Stimulated activated CD8-positive, alpha-beta memory T cell treated with anti-CD3 and anti-CD28 coated beads, Interleukin-7, amount 100 ng/mL, for 4 hours (primary cell): Measurements from ENCODE around the gene ARHGAP20.

Source experiments
- DNase-seq, 2 donors: peaks; one replicate each; pipeline ENCODE4 v3.0.0-alpha.2; 2020; ENCODE audit warnings: low read depth in 2 of 2

The ARHGAP20 gene

DNA sequence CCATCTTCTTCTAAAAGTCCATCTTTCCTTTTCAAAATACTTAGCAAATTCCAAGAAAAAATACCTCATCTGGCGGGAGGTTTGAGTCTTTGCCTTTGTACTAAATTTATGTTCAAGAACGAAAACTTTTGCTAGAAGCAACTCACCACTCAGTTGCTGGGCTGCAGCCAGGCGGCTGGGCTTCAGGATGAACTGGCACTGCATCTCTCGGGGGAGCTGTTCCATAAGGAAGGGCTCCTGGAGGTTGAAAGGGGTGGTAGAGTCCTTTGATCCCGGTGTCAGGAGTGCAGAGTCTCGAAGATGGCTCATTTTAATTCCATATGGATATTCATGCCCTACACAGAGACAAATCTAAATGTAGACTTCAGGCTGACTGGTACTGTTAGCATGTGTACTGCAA, 105.8 kb downstream of the ARHGAP20 start:
- no peak for DNase-seq

DNA sequence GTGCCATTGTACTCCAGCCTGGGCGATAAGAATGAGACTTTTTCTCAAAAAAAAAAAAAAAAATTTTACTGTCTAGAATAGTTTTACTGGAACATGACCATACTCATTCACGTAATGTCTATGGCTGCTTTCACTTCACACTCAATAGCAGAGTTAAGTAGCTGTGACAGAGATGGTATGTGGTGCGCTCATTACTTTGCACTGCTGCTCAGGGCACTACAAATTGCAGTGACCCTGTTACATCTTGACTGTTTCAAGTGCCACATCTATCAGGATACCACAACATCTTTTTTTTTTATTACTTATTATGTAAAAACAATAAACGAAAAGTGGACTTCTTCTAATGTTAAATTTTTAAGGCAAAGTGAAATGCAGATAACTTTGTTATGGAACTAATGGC, 110.3 kb downstream of the ARHGAP20 start:
- DNase-seq: no peak

DNA sequence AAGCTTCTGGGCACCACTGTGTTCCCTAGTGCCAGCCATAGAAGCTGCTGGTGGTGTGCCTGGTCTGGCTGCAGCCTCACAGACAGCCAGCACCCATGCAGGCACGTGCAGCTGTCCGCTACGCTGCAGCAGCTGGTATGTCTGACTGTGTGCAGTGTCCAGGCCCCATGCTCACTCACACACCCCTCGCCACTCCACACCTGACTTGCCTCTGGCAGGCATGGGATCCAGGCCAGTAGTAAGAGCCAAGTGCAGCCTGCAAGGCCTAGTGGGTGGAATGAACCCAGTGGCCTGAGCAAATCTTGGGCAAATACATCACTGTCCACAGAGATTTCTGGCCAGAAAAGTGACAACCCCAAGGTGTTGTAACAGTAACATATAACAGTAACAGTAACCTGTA, 111.9 kb downstream of the ARHGAP20 start:
- DNase-seq: no peak

DNA sequence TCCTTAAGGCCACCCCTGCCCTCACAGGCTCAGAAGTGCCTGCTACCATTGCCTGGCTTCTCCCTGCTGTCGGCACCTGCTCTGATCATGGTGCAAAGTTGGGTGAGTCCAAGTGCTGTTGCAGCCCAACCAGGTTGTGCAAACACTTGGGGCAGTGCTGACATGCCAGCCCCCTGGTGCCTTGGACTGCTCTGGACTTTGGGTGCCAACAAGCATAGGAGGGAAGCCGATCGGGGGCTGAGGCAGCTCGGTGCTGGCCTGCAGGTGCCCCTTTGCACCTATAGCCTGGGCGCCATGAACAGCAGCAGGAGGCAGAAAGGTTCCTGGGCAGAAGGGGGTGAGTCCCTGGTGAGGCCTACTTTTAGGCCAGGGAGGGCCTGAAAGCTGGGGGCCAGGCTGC, 113.0 kb downstream of the ARHGAP20 start:
- no peak for DNase-seq

DNA sequence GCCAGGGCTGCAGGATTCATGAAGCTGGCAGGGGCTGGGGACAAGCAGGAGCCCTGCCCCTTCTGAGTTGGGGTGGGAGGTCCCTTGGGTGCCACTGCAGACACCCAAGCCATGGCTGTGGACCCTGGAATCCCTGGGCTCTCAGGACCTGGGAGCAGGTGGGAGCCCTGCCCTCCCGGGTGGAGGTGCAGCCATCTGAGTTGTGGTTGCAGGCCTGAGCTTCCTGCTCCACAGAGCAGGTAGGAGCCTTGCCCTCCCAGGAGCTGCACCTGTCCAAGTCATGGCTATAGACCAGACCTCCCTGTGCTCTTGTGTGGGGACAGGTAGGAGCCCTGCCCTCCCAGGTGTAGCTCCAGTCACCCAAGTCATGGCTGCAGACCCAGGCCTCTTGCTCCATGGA, 113.5 kb downstream of the ARHGAP20 start:
- no peak for DNase-seq

DNA sequence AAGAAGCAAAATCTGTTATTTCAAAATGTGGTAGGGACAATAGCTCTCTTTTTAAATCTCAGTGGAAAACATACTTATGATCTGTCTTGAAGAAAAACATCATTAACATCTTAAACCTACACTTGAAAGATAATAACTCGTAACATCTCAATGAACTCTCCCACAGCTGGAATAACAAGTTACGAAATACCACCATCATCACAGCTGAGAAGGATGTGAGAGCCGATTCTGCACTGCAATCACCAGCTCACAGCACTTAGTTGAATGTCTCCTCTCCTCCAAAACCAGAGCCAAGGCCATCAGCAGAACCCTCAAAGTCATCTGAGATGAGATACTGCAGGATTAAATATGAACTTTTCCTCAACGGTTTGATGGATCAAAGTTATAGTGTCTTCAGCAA, 124.3 kb downstream of the ARHGAP20 start:
- DNase-seq: no peak

DNA sequence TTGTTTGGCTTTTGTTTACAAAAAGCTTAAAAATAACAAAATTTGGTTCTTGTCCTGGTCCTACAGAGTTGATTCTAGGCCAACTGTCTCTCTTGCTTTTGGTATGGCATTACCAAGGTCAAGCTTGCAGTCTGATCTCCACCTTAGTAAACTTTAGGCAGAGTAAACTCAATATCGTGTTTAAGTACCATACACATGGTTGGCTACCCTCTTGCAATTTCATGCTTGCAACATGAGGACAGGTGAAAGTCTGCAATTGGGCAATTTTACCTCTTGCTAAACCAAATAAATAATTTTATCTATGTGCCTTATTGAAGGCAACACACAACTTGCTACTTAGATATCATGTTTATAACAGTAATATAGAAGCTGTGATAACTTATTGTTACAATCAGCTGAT, 125.1 kb downstream of the ARHGAP20 start:
- DNase-seq: no peak

DNA sequence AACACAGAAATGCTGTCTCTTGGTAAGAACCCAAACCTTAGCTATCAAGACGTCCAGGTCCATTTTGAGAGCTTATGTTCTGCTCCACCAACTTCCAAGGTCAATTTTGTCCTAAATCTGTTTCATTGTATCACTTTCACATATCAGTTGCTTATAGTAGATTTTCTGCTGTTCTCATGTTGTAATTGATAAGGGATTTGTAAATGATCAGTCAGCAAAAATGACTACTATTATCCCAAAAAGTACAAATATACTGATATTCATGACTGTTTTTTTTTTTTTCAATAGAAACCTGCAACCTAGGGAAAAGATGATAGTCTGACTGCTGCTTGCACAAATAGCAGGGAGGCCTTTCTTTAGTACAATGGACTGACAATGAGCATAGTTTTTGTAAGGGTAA, 128.1 kb downstream of the ARHGAP20 start:
- no peak for DNase-seq

DNA sequence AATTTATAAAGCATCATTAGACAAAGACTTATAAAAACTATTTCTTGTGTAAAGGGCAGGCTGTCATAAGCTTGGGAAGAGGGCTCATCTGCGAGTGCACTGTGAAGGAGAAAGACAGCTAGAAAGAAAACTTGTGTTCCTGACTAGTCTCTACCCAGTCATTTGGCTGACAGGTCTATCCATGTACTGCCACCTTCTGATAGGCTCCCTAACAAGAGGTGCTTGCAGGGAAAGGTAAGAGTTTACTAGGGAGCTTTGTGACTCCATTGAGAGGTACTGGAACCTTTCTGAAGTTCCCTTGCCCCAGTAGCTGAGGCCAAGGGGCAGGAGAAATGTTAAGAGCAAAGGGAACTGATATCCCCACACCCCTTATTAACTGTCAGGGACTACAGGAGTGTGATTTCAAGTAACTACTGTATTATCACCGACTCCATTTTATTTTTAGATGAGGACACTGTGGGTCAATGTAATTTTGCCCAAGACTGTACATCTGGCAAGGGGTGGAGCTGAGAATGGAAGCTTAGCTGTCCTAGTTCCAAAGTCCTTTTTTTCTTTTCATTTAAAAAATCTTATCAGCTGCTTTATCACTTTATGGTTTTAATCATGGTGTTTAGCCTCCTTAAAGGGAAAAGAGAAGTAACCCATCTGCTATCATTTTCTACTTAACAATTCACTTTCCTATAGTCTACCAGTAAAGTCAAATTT, 129.4 kb downstream of the ARHGAP20 start:
- no peak for DNase-seq

DNA sequence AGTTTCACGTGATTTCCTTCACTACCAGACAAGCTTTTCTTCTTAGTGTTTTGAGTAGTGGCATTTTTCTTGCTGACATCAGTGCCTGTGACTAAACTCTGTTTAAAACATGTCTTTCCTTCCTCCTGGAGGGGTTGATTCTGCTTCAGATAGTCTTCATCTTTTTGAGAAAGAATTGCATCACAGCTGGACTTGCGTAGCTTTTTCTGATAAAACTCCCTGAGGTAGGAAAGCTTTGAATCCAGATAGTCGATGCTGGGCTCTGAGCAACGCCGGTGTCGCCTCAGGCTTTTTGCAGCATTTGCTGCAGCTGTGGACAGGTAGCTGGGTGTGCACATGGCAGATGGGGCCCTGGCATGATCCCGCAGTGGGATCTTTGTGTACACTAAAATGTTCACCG, 131.7 kb downstream of the ARHGAP20 start:
- DNase-seq: no peak

DNA sequence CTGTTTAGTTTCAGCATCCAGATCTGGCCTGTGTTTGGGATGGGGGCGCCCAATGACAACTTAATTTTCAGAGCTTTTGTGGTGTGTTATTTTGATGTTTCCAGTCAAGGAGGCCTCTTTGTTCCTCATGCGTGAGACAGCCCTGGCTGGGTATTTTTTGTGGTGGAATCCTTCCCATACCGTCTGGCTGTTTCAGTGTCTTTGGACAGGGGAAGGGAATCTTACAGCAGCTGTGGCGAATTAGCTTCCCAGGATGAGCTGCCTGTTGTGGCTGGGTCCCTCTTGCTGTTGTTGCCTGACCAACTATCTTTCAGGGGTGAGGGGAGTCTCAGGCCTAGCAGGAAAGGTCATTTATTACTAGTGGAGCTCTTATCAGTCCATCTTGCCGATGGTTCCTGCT, 138.8 kb downstream of the ARHGAP20 start:
- DNase-seq: no peak

DNA sequence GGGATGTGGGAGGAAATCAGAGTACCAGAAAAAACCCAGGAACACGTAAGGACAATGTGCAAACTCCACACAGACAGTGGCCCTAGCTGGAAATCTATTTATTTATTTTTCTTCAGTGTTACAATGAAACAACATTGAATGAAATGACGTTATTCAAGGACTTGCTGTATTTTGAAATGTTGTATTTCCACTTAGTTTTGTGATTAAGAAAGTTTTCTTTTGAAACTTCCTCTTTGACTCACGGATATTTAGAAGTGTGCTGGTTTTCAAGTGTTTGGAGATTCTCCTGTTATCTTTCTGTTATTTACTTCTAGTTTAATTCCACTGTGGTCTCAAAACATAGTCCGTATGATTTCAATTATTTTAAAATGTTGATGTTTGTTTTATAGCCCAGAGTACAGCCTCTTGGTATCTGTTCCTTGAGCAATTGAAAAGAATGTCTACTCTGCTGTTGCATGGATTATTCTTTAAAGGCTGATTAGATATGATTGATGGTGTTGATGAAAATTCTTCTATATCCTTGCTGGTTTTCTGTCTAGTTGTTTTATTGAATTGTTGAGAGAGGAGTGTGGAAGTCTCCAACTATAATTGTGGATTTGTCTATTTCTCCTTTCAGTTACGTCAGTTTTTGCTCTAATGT, 141.0 kb downstream of the ARHGAP20 start:
- DNase-seq: no peak

DNA sequence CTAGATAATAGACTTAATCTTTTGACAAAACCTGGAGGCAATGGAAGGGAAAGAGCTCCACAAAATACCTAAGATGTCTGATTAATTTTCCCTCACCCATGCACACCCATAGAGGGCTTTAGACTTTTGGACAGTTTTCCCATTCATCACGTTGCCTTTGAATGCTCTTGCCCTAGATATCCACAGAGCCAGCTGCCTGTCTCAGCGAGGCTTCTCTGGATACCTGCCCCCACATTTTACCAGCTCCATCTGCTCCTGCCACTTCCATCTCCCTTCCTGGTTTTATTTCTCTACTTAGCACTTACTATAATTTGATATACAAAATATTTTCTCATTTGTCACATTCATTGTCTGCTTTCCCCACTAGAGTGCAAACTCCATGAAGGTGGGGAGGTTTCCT, 145.7 kb downstream of the ARHGAP20 start:
- no peak for DNase-seq

DNA sequence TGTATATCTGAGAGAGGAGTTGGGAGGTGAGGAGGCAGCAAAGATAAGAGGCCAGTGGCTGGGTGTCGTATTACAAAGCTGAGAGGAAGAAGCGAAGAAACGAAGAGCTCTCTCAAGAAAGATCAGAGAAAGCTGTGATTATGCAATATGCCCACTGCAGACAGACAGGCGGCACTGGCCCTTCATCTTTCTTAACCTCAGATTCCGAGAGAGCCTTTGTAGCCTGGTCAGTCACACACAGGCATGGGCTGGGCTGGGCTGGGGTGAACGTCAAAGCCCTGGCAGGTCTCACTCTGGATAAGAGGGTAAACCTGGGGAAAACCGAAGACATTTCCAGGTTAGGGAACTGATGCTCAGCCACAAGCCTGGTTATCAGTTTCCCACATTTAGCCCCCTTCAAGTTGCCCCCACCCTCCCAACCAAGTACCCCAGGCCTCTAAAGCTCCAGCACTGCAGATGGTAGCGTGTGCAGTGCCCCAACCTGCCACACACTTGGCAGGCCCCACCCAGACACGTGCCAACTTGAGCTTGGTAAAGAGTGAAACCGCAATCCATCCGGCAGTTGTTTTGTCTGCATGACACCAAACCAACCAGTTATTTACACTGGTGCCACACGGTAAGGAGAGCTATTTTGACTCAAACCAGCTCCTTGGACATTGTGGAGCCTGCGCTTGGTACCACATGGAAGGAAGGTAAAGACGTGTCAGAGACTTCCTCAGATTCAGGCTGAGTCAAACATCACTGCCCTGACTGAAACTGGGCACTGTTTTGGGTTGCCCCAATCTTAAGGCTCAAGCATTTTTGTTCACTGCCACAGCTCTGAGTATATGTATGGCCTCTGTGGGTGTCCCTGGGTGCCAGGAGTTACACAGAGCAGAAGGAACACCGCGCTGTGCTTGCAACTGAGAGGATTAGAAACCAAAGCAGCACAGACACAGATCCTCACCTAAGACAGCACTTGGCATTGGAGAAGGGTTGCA, 146.6 kb downstream of the ARHGAP20 start:
- DNase-seq: no peak

DNA sequence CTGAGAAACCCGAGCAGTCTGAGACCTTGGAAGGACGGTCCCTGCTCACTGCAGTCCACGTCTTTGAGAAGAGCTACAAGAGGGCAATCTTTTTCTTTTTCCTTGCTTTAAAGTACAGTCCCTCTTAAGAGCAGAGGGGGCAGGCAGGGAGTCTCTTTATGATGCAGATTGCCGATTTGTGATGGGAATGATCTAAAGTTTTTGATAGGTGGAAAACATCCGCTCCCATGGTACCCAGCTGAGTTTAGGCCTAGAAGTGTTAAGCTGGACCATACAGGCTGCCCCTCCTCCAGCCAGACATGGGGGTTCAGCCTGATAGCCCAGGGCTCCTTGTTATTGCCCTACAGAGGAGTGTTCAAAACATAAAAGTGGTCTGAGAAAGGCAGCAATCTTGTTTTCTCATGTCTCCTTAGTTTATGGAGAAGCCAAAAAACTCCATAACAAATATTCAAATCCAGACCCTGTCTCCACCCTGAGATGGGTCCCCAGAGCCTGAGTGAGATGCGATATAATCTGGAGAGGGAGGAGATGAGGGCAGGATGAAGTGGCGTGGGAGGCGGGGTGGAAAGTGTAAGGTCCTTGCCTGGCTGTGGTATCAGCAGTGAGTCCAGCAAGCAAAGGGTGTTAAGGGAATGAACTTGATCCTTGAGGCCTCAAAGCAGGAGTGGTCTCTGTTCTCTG, 147.4 kb downstream of the ARHGAP20 start:
- DNase-seq: no peak

DNA sequence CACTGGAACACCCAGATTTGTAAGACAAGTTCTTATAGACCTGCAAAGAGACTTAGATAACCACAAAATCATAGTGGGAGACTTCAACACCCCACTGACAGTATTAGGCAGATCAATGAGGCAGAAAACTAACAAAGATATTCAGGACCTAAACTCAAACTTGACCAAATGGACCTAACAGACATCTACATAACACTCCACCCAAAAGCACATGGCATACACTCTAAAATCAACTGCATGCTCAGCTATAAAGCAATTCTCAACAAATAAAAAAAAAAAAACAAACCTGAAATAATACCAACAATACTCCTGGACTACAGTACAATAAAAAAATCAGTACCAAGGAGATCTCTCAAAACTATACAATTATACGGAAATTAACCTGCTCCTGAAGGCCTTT, 167.5 kb downstream of the ARHGAP20 start:
- DNase-seq: no peak

DNA sequence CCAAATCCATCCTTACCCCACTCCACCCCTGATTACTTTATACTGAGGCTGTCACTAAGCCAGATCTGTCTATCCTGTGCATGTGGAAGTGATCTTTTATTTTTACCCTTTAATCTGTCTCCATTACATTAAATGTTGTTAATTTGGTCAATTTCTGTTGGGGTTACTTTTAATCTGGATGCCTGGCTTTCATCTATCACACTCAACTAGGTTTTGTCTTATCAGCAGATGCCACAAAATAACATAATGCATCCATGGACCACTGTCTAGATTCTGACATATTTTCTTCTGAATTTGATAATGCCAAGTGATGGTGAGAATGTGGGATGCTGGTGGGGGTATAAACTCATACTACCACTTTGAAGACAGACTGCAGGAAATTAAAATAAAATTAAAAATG, 174.1 kb downstream of the ARHGAP20 start:
- no peak for DNase-seq

DNA sequence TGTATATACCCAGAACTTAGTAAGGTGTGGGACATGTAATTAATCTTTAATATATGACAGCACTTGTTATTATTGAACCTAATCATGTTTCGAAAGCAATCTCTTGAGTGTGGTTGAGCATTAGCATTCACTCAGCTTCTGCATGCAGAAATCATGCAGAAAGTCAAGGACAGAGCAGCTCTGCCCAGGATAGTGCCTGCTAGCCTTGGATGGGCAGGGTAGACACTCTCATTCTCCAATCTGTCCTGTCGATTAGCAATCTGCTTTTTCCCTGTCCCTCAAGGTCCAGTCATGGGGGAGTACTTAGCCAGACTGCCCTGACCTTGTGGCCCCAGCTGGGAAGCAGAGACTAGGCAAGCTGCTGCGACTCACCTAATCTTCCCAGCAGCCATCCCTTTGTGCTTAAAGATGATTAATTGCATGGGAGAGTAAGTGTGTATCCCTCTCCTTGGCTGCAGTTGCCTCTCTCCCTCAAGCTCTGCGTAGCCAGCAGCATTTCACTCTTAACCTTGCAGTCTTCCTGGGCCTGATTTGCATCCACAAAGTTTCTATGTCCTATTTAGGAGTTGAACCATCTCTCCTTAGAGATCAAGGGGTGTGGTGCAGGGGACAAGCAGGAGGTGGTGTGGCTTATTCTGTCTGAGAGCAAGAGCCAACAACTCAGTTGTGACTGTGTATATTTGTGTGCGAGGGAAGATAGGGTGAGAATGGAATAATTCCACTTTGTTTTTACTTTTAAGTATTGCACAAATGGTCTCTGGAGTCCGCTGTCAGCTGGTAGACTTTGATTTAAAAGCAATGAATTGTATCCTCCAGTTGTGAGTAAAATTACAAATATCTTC, 181.1 kb downstream of the ARHGAP20 start:
- no peak for DNase-seq

DNA sequence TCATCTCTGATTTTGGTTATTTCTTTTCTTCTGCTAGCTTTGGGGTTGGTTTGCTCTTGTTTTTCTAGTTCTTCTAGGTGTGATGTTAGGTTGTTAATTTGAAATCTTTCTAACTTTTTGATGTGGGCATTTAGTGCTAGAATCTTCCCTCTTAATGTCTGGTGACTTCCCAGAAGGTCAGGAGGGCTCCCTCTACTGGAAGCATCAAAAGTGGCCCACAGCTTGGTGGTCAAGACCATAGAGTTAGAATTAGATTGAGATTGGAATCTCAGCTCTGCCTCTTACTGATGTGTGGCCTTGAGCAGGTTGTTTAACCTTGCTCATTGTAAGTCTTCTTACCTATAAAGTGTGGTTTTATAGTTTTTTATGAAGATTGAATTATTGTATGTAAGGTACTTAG, 183.2 kb downstream of the ARHGAP20 start:
- DNase-seq: no peak

DNA sequence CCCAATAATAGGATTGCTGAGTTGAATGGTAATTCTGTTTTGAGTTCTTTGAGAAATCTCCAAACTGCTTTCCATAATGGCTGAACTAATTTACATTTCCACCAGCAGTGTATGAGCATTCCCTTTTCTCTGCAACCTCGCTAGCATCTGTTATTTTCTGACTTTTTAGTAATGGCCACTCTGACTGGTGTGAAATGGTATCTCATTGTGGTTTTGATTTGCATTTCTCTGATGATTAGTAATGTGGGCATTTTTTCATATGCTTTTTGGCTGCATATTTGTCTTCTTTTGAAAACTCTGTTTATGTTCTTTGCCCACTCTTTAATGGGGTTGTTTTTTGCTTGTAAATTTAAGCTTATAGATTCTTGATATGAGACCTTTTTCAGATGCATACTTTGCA, 185.1 kb downstream of the ARHGAP20 start:
- DNase-seq: no peak
